Measurements from ENCODE around the gene ACVR1. TPM values are rescaled to one million over a fixed set of nuclear protein-coding genes. Genes with fewer than 3 reads are reported as not detected.
A peak's percentile ranks its signal among the peaks of the same experiment; 100 is the strongest.

ACVR1 gene
- total RNA-seq, 1 experiment from 2014 or later = 33.6 TPM

DNA sequence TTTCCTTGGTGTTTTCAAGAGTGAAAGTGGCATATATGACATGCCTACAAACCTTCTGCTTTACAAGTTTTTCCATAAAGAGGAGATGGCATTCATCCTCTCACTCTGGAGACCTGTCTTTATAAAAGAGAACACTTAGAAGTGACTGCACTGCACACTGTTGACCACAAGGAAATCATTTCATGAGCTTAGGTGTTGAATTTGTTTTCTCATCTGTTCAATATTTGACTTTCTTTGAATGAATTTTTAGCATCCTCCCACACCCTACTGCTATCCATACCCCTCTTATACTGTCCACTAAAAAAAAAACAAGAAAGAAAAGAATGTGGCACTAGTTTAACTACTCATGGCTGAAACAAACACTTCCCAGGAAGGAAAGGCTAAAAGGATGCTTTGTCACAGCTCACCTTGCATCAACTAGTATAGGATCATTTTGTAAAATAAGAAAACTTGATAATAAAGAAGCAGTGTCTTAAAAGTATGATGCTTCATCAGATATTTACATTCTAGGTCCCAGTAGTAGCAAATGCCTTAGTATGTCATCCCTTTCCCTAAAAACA lies 83.0 kb downstream of the ACVR1 start:
- DNase-seq (ENCODE audit: low read depth) = peak; percentile 17

- DNase-seq (ENCODE audit: low read depth) = peak; percentile 75
Observed at GRCh38 chr2:157792335-157793052, 83.6 kb downstream of the ACVR1 start.

DNA sequence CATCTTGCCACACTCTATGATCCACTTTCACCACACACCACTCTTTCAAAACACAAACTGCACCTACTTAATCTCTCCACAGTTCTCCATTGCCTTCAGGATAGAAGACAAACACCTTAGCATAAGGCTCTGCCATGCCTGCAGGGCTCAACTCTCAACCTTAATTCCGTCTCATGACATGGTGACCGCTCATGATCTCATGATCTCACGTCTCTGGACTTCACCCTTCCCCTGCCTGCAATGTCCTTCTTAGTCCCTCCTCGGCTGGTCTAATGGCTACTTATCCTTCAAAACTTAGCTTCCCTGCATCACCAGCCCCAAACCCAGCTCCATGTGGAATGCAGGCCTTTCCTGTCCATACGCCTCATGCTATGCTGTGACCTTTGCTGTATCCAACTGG lies 85.3 kb downstream of the ACVR1 start:
- no peak for DNase-seq (ENCODE audit: low read depth)

GRCh38 chr2:157789933-157790511 lies 86.1 kb downstream of the ACVR1 start:
- DNase-seq (ENCODE audit: low read depth) = no peak

GRCh38 chr2:157789256-157789655 lies 86.9 kb downstream of the ACVR1 start:
- no peak for DNase-seq (ENCODE audit: low read depth)

- no peak for DNase-seq (ENCODE audit: low read depth)
Observed at GRCh38 chr2:157788201-157788600, 87.9 kb downstream of the ACVR1 start.

- DNase-seq (ENCODE audit: low read depth) = no peak
Observed at GRCh38 chr2:157787364-157787938, 88.7 kb downstream of the ACVR1 start.

- DNase-seq (ENCODE audit: low read depth) = no peak
Observed at GRCh38 chr2:157786663-157787363, 89.3 kb downstream of the ACVR1 start.

GRCh38 chr2:157785866-157786662 lies 90.1 kb downstream of the ACVR1 start:
- no peak for DNase-seq (ENCODE audit: low read depth)

DNA sequence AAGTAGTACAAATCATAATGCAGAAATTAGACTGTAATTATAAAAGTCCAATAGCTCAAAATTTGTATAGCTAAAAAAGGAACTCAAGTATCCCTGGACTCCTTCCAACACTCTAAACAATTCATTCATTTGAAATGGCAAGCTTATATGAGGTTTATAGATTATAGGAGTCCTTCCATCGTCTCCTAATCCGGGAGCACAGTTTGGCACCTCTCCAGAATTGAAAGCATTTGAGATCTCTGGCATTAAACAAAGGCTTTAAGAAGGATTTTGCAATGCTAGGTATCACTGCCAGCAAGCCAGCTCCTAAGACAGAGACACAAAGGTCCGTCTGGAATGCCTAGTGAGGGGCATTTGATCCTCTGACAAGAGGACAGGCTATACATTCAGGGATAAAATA lies 90.9 kb downstream of the ACVR1 start:
- DNase-seq (ENCODE audit: low read depth) = no peak

DNA sequence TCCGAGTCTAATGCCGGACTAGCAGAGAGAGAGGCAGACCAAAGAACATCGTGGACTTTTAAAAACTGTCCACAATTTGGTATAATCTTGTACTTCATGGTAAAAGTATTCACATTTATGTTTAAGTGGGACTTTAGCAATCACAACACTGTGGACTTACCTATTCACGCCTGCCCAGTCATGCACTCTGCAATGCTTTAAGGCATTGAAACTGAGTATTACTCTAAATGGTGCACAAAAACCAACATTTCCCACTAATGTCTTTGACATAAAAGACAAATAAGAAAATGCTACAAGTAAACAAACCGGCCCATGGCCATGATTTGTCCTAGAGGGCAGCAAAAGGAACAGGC lies 91.3 kb downstream of the ACVR1 start:
- DNase-seq (ENCODE audit: low read depth) = no peak

- peak; percentile 55 for DNase-seq (ENCODE audit: low read depth)
Observed at GRCh38 chr2:157784169-157784822, 91.8 kb downstream of the ACVR1 start.

GRCh38 chr2:157783245-157783644 lies 92.9 kb downstream of the ACVR1 start:
- DNase-seq (ENCODE audit: low read depth) = no peak

DNA sequence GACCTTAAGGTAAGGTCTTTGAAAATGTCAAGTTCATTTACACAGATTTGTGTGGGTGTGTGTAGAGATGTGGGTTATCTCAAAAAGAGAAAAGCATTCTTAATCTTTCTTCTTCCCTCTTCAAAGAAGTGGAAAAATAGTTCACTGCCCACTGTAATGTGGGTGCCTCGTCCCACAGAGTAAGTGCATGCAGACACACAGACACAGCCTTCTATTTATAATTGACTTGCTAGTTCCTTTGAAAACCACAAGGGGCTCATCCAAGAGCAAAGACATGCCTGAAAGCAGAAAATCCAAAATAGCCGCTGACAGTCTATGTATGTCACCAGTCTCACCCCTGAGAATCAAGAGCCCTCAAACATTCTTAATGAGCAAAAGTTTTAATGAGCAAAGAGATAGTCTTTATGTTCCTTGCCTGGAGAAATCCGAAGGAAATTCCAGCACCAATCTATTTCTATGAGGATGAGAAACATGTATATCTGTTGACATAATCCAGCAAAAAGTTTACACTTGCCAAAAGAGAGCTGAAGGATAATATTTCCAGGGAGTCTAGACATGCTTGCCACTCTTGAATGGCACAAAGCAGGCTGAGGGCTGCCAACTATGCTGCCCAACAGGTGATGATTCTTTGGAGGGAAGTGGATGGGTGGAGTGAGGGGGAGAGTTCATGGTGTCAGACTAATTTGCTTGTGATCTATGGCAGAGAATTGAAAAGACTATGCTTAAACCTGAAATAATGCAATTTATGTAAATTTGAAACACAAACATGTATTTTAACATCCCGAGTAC lies 93.9 kb downstream of the ACVR1 start:
- DNase-seq (ENCODE audit: low read depth) = peak; percentile 43

- DNase-seq (ENCODE audit: low read depth) = no peak
Observed at GRCh38 chr2:157780211-157780610, 95.9 kb downstream of the ACVR1 start.

GRCh38 chr2:157779794-157780193 lies 96.3 kb downstream of the ACVR1 start:
- no peak for DNase-seq (ENCODE audit: low read depth)

GRCh38 chr2:157777427-157777826 lies 98.7 kb downstream of the ACVR1 start:
- DNase-seq (ENCODE audit: low read depth) = peak; percentile 54

- no peak for DNase-seq (ENCODE audit: low read depth)
Observed at GRCh38 chr2:157771234-157771633, 104.9 kb downstream of the ACVR1 start.

DNA sequence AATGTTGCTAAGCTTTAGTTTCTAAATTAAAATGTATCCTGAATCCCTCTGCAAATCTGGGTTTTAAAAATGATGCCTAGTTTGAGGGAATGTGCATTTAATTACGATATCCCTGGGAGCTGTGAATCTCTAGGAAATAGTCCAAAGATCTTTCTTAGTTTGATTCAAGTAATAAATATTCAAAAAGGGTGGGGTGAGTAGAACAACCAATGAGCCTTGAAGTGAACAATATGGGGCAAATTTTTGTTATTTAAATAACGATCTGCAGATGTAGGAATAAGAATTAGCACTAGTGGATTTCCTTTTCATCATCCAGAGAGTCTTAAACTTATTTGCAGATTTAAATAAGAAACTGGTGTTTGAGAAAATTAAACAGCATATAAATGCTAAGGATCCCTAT lies 106.3 kb downstream of the ACVR1 start:
- no peak for DNase-seq (ENCODE audit: low read depth)

DNA sequence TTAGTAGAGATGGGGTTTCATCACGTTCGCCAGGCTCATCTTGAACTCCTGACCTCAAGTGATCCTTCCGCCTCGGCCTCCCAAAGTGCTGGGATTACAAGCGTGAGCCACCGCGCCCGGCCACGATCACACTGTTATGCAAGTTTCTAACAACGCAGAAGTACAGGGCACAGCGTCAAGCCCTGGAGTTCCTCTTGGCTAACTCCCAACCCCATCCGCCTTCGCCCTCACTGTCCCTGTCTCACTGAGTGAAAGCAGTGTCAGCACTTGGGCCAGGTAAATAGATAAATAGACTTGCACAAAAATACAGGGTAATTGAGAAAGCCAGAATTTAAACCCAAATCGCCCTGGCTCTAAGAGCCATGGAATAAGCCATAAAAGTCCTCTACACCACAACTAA lies 111.7 kb downstream of the ACVR1 start:
- no peak for DNase-seq (ENCODE audit: low read depth)
